WERI-Rb-1 (cell line): ENCODE results near the gene WIPF2.
"Not testable (repeated sequence)": the region's sequence is repeated elsewhere in the genome, so short reads cannot be mapped to it uniquely, and the experiment has no call there.

Source experiments
- DNase-seq: peaks from one replicate; pipeline ENCODE4 v3.0.0-alpha.2; 2020
- H3K27ac ChIP-seq: fragments of 250-450 bp; sonication (Bioruptor Pico); 2 replicates; pipeline ENCODE4 v1.5.1; 2020; ENCODE audit warnings: mild to moderate bottlenecking, moderate library complexity
- H3K27me3 ChIP-seq: fragments of 250-450 bp; sonication (Bioruptor Pico); 2 replicates; pipeline ENCODE4 v1.5.1; 2021; ENCODE audit warnings: mild to moderate bottlenecking, low read depth, moderate library complexity; ENCODE audit not compliant: insufficient read depth, severe bottlenecking
- H3K36me3 ChIP-seq: fragments of 250-450 bp; sonication (Bioruptor Pico); 2 replicates; pipeline ENCODE4 v1.5.1; 2020; ENCODE audit warnings: mild to moderate bottlenecking, moderate library complexity
- H3K4me3 ChIP-seq: 2 replicates; pipeline ENCODE4 v1.5.1; 2011; ENCODE audit warnings: low read depth, mild to moderate bottlenecking, control low read depth, low read length
- H3K9me3 ChIP-seq: fragments of 250-450 bp; sonication (Bioruptor Pico); 2 replicates; pipeline ENCODE4 v1.5.1; 2021; ENCODE audit warnings: mild to moderate bottlenecking, moderate library complexity; ENCODE audit not compliant: severe bottlenecking
- CTCF ChIP-seq: IDR thresholded peaks from 2 replicates; pipeline ENCODE4 v1.5.1; 2011; ENCODE audit warnings: low read depth, mild to moderate bottlenecking, control low read depth, inconsistent platforms, low read length

The WIPF2 gene

GRCh38 chr17:40197550-40197949 is 21.6 kb upstream of the WIPF2 start:
- Histone ChIP-seq H3K9me3 (peaks cover 6% of the 10 kb centered on the region), H3K27ac (no peak overlapping the region), H3K4me3 (no peak overlapping the region), H3K36me3 (peaks cover 15% of the 10 kb centered on the region), H3K27me3 (no peaks in the 10 kb centered on the region)
- no peak for TF ChIP-seq CTCF
- DNase-seq = no peak

- DNase-seq, H3K4me3 ChIP-seq, H3K9me3 ChIP-seq, H3K27ac ChIP-seq, H3K27me3 ChIP-seq: not testable (repeated sequence)
- peaks cover 10% of the 10 kb centered on the region for H3K36me3 ChIP-seq
These were observed 21.1 kb upstream of the WIPF2 start for GRCh38 chr17:40197965-40198456.

- peaks cover 5% of the 10 kb centered on the region for H3K36me3 ChIP-seq
- H3K27me3 ChIP-seq = no peaks in the 10 kb centered on the region
- H3K4me3 ChIP-seq = no peak overlapping the region
- H3K9me3 ChIP-seq = peaks cover 6% of the 10 kb centered on the region
- no peak overlapping the region for H3K27ac ChIP-seq
- DNase-seq = no peak
- no peak for TF ChIP-seq CTCF
These were observed 20.5 kb upstream of the WIPF2 start for GRCh38 chr17:40198576-40198975.

GRCh38 chr17:40203131-40203530 is 16.0 kb upstream of the WIPF2 start:
- TF ChIP-seq CTCF = no peak
- no peaks in the 10 kb centered on the region for H3K36me3 ChIP-seq
- H3K27me3 ChIP-seq = no peaks in the 10 kb centered on the region
- H3K27ac ChIP-seq = no peak overlapping the region
- peaks cover 1% of the 10 kb centered on the region for H3K9me3 ChIP-seq
- no peak overlapping the region for H3K4me3 ChIP-seq
- no peak for DNase-seq

GRCh38 chr17:40206193-40206592 is 12.9 kb upstream of the WIPF2 start:
- not testable (repeated sequence) for H3K4me3 ChIP-seq, H3K27me3 ChIP-seq, DNase-seq, H3K27ac ChIP-seq, H3K36me3 ChIP-seq, H3K9me3 ChIP-seq

- Histone ChIP-seq H3K4me3 (no peak overlapping the region), H3K27me3 (no peaks in the 10 kb centered on the region), H3K9me3 (no peaks in the 10 kb centered on the region), H3K27ac (no peak overlapping the region), H3K36me3 (no peaks in the 10 kb centered on the region)
- no peak for TF ChIP-seq CTCF
- no peak for DNase-seq
These were observed 9.6 kb upstream of the WIPF2 start for GRCh38 chr17:40209404-40210093.

- not testable (repeated sequence) for H3K9me3 ChIP-seq, H3K4me3 ChIP-seq, H3K27ac ChIP-seq, H3K36me3 ChIP-seq, DNase-seq, H3K27me3 ChIP-seq
These were observed 5.2 kb upstream of the WIPF2 start for GRCh38 chr17:40213914-40214313.
